Activated naive CD4-positive, alpha-beta T cell treated with anti-CD3 and anti-CD28 coated beads, Interleukin-2, amount 50 U/mL, for 16 hours (primary cell): ENCODE results near the gene TAS2R9.
"Not testable (repeated sequence)": the region's sequence is repeated elsewhere in the genome, so short reads cannot be mapped to it uniquely, and the experiment has no call there.

Experiments used
- DNase-seq: peaks from one replicate; pipeline ENCODE4 v3.0.0-alpha.2; 2020

Gene TAS2R9

GRCh38 chr12:10810068-10810467 lies at the start of gene TAS2R9:
TSS of gene TAS2R9 (minus strand) at chr12:10810168. CDS start at chr12:10810075, 93 bp downstream.
- DNase-seq, result no peak

- no peak for DNase-seq
These were observed 45.8 kb upstream of the TAS2R9 start for GRCh38 chr12:10855807-10856206.

GRCh38 chr12:10853776-10854175 lies 43.8 kb upstream of the TAS2R9 start:
- no peak for DNase-seq

GRCh38 chr12:10851243-10851858 lies 41.4 kb upstream of the TAS2R9 start:
- DNase-seq, result no peak

GRCh38 chr12:10849425-10849878 lies 39.5 kb upstream of the TAS2R9 start, which contains the start of gene PRR4:
TSS of gene PRR4 (minus strand) at chr12:10849475. CDS start at chr12:10849437, 38 bp downstream.
- no peak for DNase-seq

GRCh38 chr12:10847744-10848143 lies 37.8 kb upstream of the TAS2R9 start:
- DNase-seq, result no peak

GRCh38 chr12:10842862-10843261 lies 32.9 kb upstream of the TAS2R9 start:
- DNase-seq, result no peak

- DNase-seq, result no peak
These were observed 28.5 kb upstream of the TAS2R9 start for GRCh38 chr12:10838461-10838860.

GRCh38 chr12:10829994-10830393 lies 20.0 kb upstream of the TAS2R9 start:
- DNase-seq, result no peak

GRCh38 chr12:10826258-10826657 lies 16.3 kb upstream of the TAS2R9 start, which contains the start of gene TAS2R10:
TSS of gene TAS2R10 (minus strand) at chr12:10826358. CDS start at chr12:10826269, 89 bp downstream.
- DNase-seq, result no peak

- no peak for DNase-seq
These were observed 15.0 kb upstream of the TAS2R9 start for GRCh38 chr12:10824957-10825356.

GRCh38 chr12:10811883-10812536 lies 2.0 kb upstream of the TAS2R9 start:
- DNase-seq, result no peak

GRCh38 chr12:10807186-10807585 lies 2.8 kb downstream of the TAS2R9 start, which contains the start of gene TAS2R8:
TSS of gene TAS2R8 (minus strand) at chr12:10807286. CDS start at chr12:10806980, 306 bp downstream.
- no peak for DNase-seq

- DNase-seq, result no peak
These were observed 7.4 kb downstream of the TAS2R9 start, which contains the start of gene TAS2R7 for GRCh38 chr12:10802587-10802986. TSS of gene TAS2R7 (minus strand) at chr12:10802627. CDS start at chr12:10802570, 57 bp downstream.

GRCh38 chr12:10801741-10802140 lies 8.2 kb downstream of the TAS2R9 start:
- DNase-seq, result no peak

- DNase-seq, result no peak
These were observed 15.7 kb downstream of the TAS2R9 start for GRCh38 chr12:10794222-10794621.

- not testable (repeated sequence) for DNase-seq
These were observed 18.2 kb downstream of the TAS2R9 start for GRCh38 chr12:10791769-10792168.

- DNase-seq, result no peak
These were observed 26.7 kb downstream of the TAS2R9 start for GRCh38 chr12:10783252-10783651.

GRCh38 chr12:10779103-10779502 lies 30.9 kb downstream of the TAS2R9 start:
- DNase-seq, result no peak

GRCh38 chr12:10771132-10771733 lies 38.7 kb downstream of the TAS2R9 start:
- DNase-seq, result no peak

GRCh38 chr12:10759657-10760056 lies 50.3 kb downstream of the TAS2R9 start:
- no peak for DNase-seq
